ENCODE data around the gene GBX1.

GBX1 gene

GRCh38 chr7:151192002-151192539 is 24.6 kb upstream of the GBX1 start:
- Histone ChIP-seq H3K27ac (ENCODE audit: low read depth, low read length) (no peak overlapping the region), H3K9me3 (ENCODE audit: control insufficient read depth, insufficient read depth, low read length) (no peaks in the 10 kb centered on the region), H3F3A (ENCODE audit: control insufficient read depth, insufficient read depth) (no peaks in the 10 kb centered on the region), H3K4me1 (ENCODE audit: control insufficient read depth, low read length) (peaks cover 8% of the 10 kb centered on the region; the same call in 1 of the 2 replicates), H3K27me3 (ENCODE audit: control insufficient read depth, low read length) (peaks cover 40% of the 10 kb centered on the region), H3K4me2 (ENCODE audit: low read length) (no peak overlapping the region), H3K79me2 (ENCODE audit: control insufficient read depth, low read length) (no peaks in the 10 kb centered on the region), H3K9me2 (replicated peaks; ENCODE audit: control insufficient read depth, low read length) (no peaks in the 10 kb centered on the region), H3K36me3 (ENCODE audit: control insufficient read depth, low read length) (no peaks in the 10 kb centered on the region), H3K4me3 (ENCODE audit: low read length) (no peak overlapping the region), H4K20me1 (ENCODE audit: control insufficient read depth, insufficient read depth, low read depth, low read length) (no peaks in the 10 kb centered on the region)
- TF ChIP-seq EZH2phosphoT487 (IDR thresholded peaks at IDR 0.05; ENCODE audit: borderline replicate concordance, low read length) (no peak), CTCF (IDR thresholded peaks at IDR 0.05; ENCODE audit: low read depth, low read length, poor library complexity, severe bottlenecking) (no peak)

GRCh38 chr7:151191544-151191943 is 24.1 kb upstream of the GBX1 start:
- Histone ChIP-seq H3K4me3 (ENCODE audit: low read length) (no peak overlapping the region), H3K27ac (ENCODE audit: low read depth, low read length) (no peak overlapping the region), H3F3A (ENCODE audit: control insufficient read depth, insufficient read depth) (no peaks in the 10 kb centered on the region), H3K79me2 (ENCODE audit: control insufficient read depth, low read length) (no peaks in the 10 kb centered on the region), H3K4me1 (ENCODE audit: control insufficient read depth, low read length) (peaks cover 8% of the 10 kb centered on the region; the same call in 1 of the 2 replicates), H3K36me3 (ENCODE audit: control insufficient read depth, low read length) (no peaks in the 10 kb centered on the region), H3K27me3 (ENCODE audit: control insufficient read depth, low read length) (peaks cover 36% of the 10 kb centered on the region), H4K20me1 (ENCODE audit: control insufficient read depth, insufficient read depth, low read depth, low read length) (no peaks in the 10 kb centered on the region), H3K9me2 (replicated peaks; ENCODE audit: control insufficient read depth, low read length) (no peaks in the 10 kb centered on the region), H3K4me2 (ENCODE audit: low read length) (no peak overlapping the region), H3K9me3 (ENCODE audit: control insufficient read depth, insufficient read depth, low read length) (no peaks in the 10 kb centered on the region)
- TF ChIP-seq CTCF (IDR thresholded peaks at IDR 0.05; ENCODE audit: low read depth, low read length, poor library complexity, severe bottlenecking) (no peak), EZH2phosphoT487 (IDR thresholded peaks at IDR 0.05; ENCODE audit: borderline replicate concordance, low read length) (no peak)

- no peaks in the 10 kb centered on the region for H3K9me3 ChIP-seq (ENCODE audit: control insufficient read depth, insufficient read depth, low read length)
- H3K36me3 ChIP-seq (ENCODE audit: control insufficient read depth, low read length): no peaks in the 10 kb centered on the region
- no peak overlapping the region for H3K27ac ChIP-seq (ENCODE audit: low read depth, low read length)
- H3K4me3 ChIP-seq (ENCODE audit: low read length): no peak overlapping the region
- H3K4me2 ChIP-seq (ENCODE audit: low read length): no peak overlapping the region
- TF ChIP-seq CTCF (IDR thresholded peaks at IDR 0.05; ENCODE audit: low read depth, low read length, poor library complexity, severe bottlenecking) (no peak), EZH2phosphoT487 (IDR thresholded peaks at IDR 0.05; ENCODE audit: borderline replicate concordance, low read length) (no peak)
- H3K9me2 ChIP-seq (replicated peaks; ENCODE audit: control insufficient read depth, low read length): no peaks in the 10 kb centered on the region
- peaks cover 32% of the 10 kb centered on the region for H3K27me3 ChIP-seq (ENCODE audit: control insufficient read depth, low read length)
- no peaks in the 10 kb centered on the region for H4K20me1 ChIP-seq (ENCODE audit: control insufficient read depth, insufficient read depth, low read depth, low read length)
- H3K4me1 ChIP-seq (ENCODE audit: control insufficient read depth, low read length): peaks cover 8% of the 10 kb centered on the region; the same call in 1 of the 2 replicates
- no peaks in the 10 kb centered on the region for H3F3A ChIP-seq (ENCODE audit: control insufficient read depth, insufficient read depth)
- no peaks in the 10 kb centered on the region for H3K79me2 ChIP-seq (ENCODE audit: control insufficient read depth, low read length)
Measured at GRCh38 chr7:151189038-151189437, 21.5 kb upstream of the GBX1 start.

Data from DOHH2 (cell line).